Heart right ventricle (tissue), 16 donors: ENCODE results near the gene IL1R2. TPM values are rescaled to one million over a fixed set of nuclear protein-coding genes. Genes with fewer than 3 reads are reported as not detected.

ENCODE experiments used
- ATAC-seq, 8 donors: fragments of 200-7000 bp; cut with Tn5 transposase; one replicate each; pipeline ENCODE4 v1.9.1; 2020; ENCODE audit warnings: mild to moderate bottlenecking in 8 of 8, moderate library complexity in 8 of 8, moderate number of reproducible peaks in 1 of 8
- DNase-seq, 2 donors: peaks; one replicate each; pipeline ENCODE4 v3.0.0-alpha.2; 2020
- H3K27ac ChIP-seq, 10 donors: fragments of 200-600 bp; sonication (generic) in 2 of 10; one replicate each; pipeline versions ENCODE4 v1.5.0 to v1.8.0; 2020 to 2022; ENCODE audit warnings: mild to moderate bottlenecking in 3 of 10
- H3K27me3 ChIP-seq, 7 donors: fragments of 200-600 bp; one replicate each; pipeline ENCODE4 v1.8.0; 2021 to 2022; ENCODE audit warnings: mild to moderate bottlenecking in 2 of 7
- H3K36me3 ChIP-seq, 9 donors: fragments of 200-600 bp; sonication (generic) in 1 of 9; one replicate each; pipeline versions ENCODE4 v1.5.0 to v1.8.0; 2020 to 2022; ENCODE audit warnings: mild to moderate bottlenecking in 2 of 9
- H3K4me1 ChIP-seq, 9 donors: fragments of 200-600 bp; sonication (generic) in 1 of 9; one replicate each; pipeline versions ENCODE4 v1.5.0 to v1.8.0; 2020 to 2022; ENCODE audit warnings: mild to moderate bottlenecking in 4 of 9
- H3K4me3 ChIP-seq, 10 donors: fragments of 200-600 bp; sonication (generic) in 2 of 10; one replicate each; pipeline versions ENCODE4 v1.5.0 to v1.8.0; 2020 to 2022; ENCODE audit warnings: mild to moderate bottlenecking in 7 of 10, moderate library complexity in 2 of 10
- H3K9me3 ChIP-seq, 11 donors: fragments of 200-600 bp in 10 of 11; sonication (generic) in 2 of 11; one replicate each; pipeline versions ENCODE4 v1.5.0 to v1.8.0; 2013 to 2022; ENCODE audit warnings: mild to moderate bottlenecking in 2 of 11, control low read depth in 1 of 11, moderate library complexity in 1 of 11
- CTCF ChIP-seq, 9 donors: fragments of 200-600 bp; sonication (generic) in 2 of 9; IDR thresholded peaks; one replicate each; pipeline versions ENCODE4 v1.5.0 to v1.8.0; 2021 to 2022; ENCODE audit warnings: antibody characterized with exemption in 9 of 9, mild to moderate bottlenecking in 5 of 9, moderate library complexity in 1 of 9
- WGBS, 2 donors: extraction: QIAGEN DNeasy Blood & Tissue Kit; methylation state at CpG; one replicate each; pipeline ENCODE4 v1.1.7; 2013; ENCODE audit warnings: inconsistent platforms in 1 of 2; 5-methylcytosine and 5-hydroxymethylcytosine counted together
- intact Hi-C, 10 donors: fragments of 100-400 bp; cut with DNase I; formaldehyde crosslinking; loops; one replicate each; pipeline versions ENCODE4 v1.11.1 to v1.14.2; 2022
- polyA plus RNA-seq, 2 donors: library from polyadenylated mRNA; stranded (reverse); fragments of 200-250 nt; gene quantifications; one replicate each; pipeline ENCODE4 v1.2.3, GENCODE V29; 2013
- total RNA-seq, 10 donors: library from RNA; stranded (reverse); fragmentation: NEBNext Ultra II Directional in 3 of 10; extraction: Animal tissue kit (Norgen Biotek cat#: 25700) in 3 of 10; gene quantifications; one replicate each; pipeline versions ENCODE4 v1.2.1 to v1.2.4, GENCODE V29; 2021 to 2023
- donor health status: Arrhythmogenic right ventricular cardiomyopathy.
- donor health status: ischemic (EF 13 %, LVEDD 7.1; RV severe dilation, severe dysfunction).
- donor health status: healthy with polysubstance abuse.
- donor health status: DM: no; HTN: yes; CAD: no.
- donor health status: DM: no; HTN: no; CAD: no.
- donor health status: ischemic (EF 25% LVEDD 6.9; RV normal size, moderate dysfunction).
- donor health status: ischemic (EF 25% LVEDD 5.7; RV mildly dilated, moderate dysfunction).
- donor health status: healthy.
- donor health status: DM: yes; HTN: yes; CAD: no.
- donor health status: Ischemic cardiomyopathy.
- donor health status: ischemic (EF 35%, LVEDD 5.7; RV mildly dilated, moderate dysfunction).
- donor health status: nonischemic (EF 11% LVEDD 7.7; RV severe dilation, severe dysfunction).
- donor health status: DM: yes; HTN: yes; CAD: no.
- donor health status: PGD.
- donor health status: ischemic (EF 29% LVEDD 5.4; RV normal size, mild dysfunction).
- donor health status: nonischemic (EF 23%, LVEDD 6.1; RV moderate dilation, normal function).

The IL1R2 gene
- total and polyA plus RNA-seq, 12 donors = 0.34 to 9.4 (median 1.5) TPM; not detected in 2

DNA sequence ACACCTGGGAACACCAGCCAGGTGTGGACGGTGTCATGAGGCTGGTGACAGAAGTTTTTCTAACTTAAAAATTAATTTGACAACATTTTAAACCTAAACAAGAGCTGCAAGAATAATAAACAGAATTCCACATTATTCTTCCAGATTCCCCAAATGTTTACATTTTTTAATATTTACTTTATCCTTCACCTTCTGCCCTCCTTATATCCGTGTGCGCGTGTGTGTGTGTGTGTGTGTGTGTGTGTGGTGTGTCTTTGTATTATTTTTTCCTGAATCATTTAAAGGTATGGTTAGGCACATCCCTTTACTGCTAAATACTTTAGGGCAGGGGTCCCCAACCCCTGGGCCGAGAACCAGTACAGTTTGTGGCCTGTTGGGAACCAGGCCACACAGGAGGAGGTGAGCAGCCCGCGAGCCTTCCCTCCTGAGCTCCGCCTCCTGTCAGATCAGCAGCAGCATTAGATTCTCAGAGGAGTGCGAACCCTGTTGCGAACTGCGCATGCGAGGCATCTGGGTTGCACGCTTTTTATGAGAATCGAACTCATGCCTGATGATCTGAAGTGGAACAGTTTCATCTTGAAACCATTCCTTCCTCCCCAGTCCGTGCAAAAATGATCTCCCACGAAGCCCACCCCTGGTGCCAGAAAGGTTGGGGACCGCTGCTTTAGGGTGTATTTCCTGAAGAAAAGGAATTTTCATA, 16.4 kb upstream of the IL1R2 start:
- Histone ChIP-seq H3K27me3 (peaks cover 0 to 4% (median 0%) of the 10 kb centered on the region in 7 donors), H3K9me3 (peaks cover 0 to 8% (median 0%) of the 10 kb centered on the region in 11 donors), H3K4me1 (peaks cover 0 to 28% (median 0%) of the 10 kb centered on the region in 9 donors), H3K27ac (no peak overlapping the region), H3K4me3 (no peak overlapping the region), H3K36me3 (no peaks in the 10 kb centered on the region)
- no peak for ATAC-seq
- TF ChIP-seq CTCF (IDR thresholded peaks at IDR 0.05) = no peak
- DNase-seq = no peak
- WGBS, 2 donors = 84 to 85% methylated on average over 17 of the region's 17 CpGs
- intact Hi-C loops = no loop called here

DNA sequence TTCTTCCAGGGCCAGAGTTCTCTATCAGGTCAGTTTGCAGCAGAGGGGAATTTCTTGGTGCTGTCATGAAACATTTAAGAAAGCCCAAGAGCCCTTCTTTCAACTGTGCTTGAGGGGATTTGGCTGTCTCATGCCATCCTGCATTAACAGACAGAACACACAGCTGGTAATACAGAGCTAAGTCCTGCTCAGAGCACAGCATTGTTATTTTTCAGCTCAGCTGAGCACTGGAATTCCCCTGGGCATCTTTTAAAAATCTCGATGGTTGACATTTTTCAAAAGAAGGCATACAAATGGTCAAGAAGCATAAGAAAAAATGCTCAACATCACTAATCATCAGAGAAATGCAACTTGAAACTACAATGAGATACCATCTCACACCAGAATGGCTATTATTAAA, 14.9 kb upstream of the IL1R2 start:
- intact Hi-C loops = no loop called here
- H3K27me3 ChIP-seq = peaks cover 0 to 4% (median 0%) of the 10 kb centered on the region in 7 donors
- H3K4me1 ChIP-seq = peaks cover 0 to 27% (median 0%) of the 10 kb centered on the region in 9 donors
- H3K36me3 ChIP-seq = no peaks in the 10 kb centered on the region
- H3K27ac ChIP-seq = no peak overlapping the region
- DNase-seq (no peak), ATAC-seq (no peak)
- peaks cover 0 to 7% (median 0%) of the 10 kb centered on the region in 11 donors for H3K9me3 ChIP-seq
- 47 to 48% methylated on average over 1 of the region's 1 CpG for WGBS, 2 donors
- no peak for TF ChIP-seq CTCF (IDR thresholded peaks at IDR 0.05)
- no peak overlapping the region for H3K4me3 ChIP-seq

- intact Hi-C loops = loop anchor here in 3 of 10 donors (10.0 kb wide), 3 partner anchors 86 to 566 kb away; no protein-coding TSS in a partner anchor
- Histone ChIP-seq H3K36me3 (no peaks in the 10 kb centered on the region), H3K4me1 (peaks cover 0 to 10% (median 5%) of the 10 kb centered on the region in 9 donors), H3K9me3 (no peaks in the 10 kb centered on the region), H3K27ac (no peak overlapping the region), H3K27me3 (peaks cover 0 to 3% (median 0%) of the 10 kb centered on the region in 7 donors), H3K4me3 (no peak overlapping the region)
- WGBS, 2 donors = 84 to 90% methylated on average over 7 of the region's 7 CpGs
- ATAC-seq (no peak), DNase-seq (no peak)
- TF ChIP-seq CTCF (IDR thresholded peaks at IDR 0.05) = no peak
These were observed 11.4 kb upstream of the IL1R2 start for GRCh38 chr2:101980368-101980767.

GRCh38 chr2:101981066-101981465, 10.7 kb upstream of the IL1R2 start:
- H3K27me3 ChIP-seq = no peaks in the 10 kb centered on the region
- WGBS, 2 donors = 85 to 87% methylated on average over 5 of the region's 5 CpGs
- no peak for DNase-seq
- intact Hi-C loops = loop anchor here in 3 of 10 donors (10.0 kb wide), 3 partner anchors 86 to 566 kb away; no protein-coding TSS in a partner anchor
- H3K27ac ChIP-seq = no peak overlapping the region
- H3K4me1 ChIP-seq = peaks cover 0 to 10% (median 5%) of the 10 kb centered on the region in 9 donors
- no peak for TF ChIP-seq CTCF (IDR thresholded peaks at IDR 0.05)
- no peaks in the 10 kb centered on the region for H3K36me3 ChIP-seq
- no peaks in the 10 kb centered on the region for H3K9me3 ChIP-seq
- ATAC-seq = no peak
- H3K4me3 ChIP-seq = no peak overlapping the region
